ENCODE data around the gene STARD7. TPM values are rescaled to one million over a fixed set of nuclear protein-coding genes. Genes with fewer than 3 reads are reported as not detected.

Gene STARD7
- total and polyA plus RNA-seq, 2 donors from 2014 or later: 96.6 to 112 TPM

GRCh38 chr2:96147593-96148201 lies 60.9 kb downstream of the STARD7 start:
- H3K36me3 ChIP-seq (ENCODE audit: control insufficient read depth in 2 of 3, insufficient read depth in 3 of 3, low read length in 3 of 3): no peaks in the 10 kb centered on the region
- H3K27me3 ChIP-seq (ENCODE audit: control insufficient read depth, insufficient read depth, low read length): no peaks in the 10 kb centered on the region
- FAIRE-seq (no peak), DNase-seq (peak in 2 of 5 donors; percentile 62 to 70)
- peaks cover 0 to 9% (median 5%) of the 10 kb centered on the region in 3 donors for H3K4me1 ChIP-seq (ENCODE audit: control insufficient read depth in 2 of 3, insufficient read depth in 2 of 3, low read depth in 1 of 3, low read length in 3 of 3)
- H3K27ac ChIP-seq (ENCODE audit: low read depth in 2 of 2, low read length in 2 of 2): no peak overlapping the region
- TF ChIP-seq CTCF (IDR thresholded peaks at IDR 0.05; ENCODE audit: borderline replicate concordance, extremely low read depth, insufficient read depth): no peak
- H3K9ac ChIP-seq (ENCODE audit: low read length in 3 of 3): no peak overlapping the region
- intact Hi-C loops (cut with DNase I): no loop called here
- H3K4me3 ChIP-seq (ENCODE audit: low read length in 3 of 3): no peak overlapping the region
- no peaks in the 10 kb centered on the region for H3K9me3 ChIP-seq (ENCODE audit: control insufficient read depth in 2 of 3, insufficient read depth in 1 of 3, low read length in 3 of 3)

GRCh38 chr2:96146881-96147592 lies 61.6 kb downstream of the STARD7 start:
- Histone ChIP-seq H3K9me3 (ENCODE audit: control insufficient read depth in 2 of 3, insufficient read depth in 1 of 3, low read length in 3 of 3) (no peaks in the 10 kb centered on the region), H3K27me3 (ENCODE audit: control insufficient read depth, insufficient read depth, low read length) (no peaks in the 10 kb centered on the region), H3K9ac (ENCODE audit: low read length in 3 of 3) (no peak overlapping the region), H3K27ac (ENCODE audit: low read depth in 2 of 2, low read length in 2 of 2) (peak overlapping the region in 1 of 2 donors; percentile 11), H3K36me3 (ENCODE audit: control insufficient read depth in 2 of 3, insufficient read depth in 3 of 3, low read length in 3 of 3) (no peaks in the 10 kb centered on the region), H3K4me3 (ENCODE audit: low read length in 3 of 3) (no peak overlapping the region), H3K4me1 (ENCODE audit: control insufficient read depth in 2 of 3, insufficient read depth in 2 of 3, low read depth in 1 of 3, low read length in 3 of 3) (peaks cover 0 to 9% (median 5%) of the 10 kb centered on the region in 3 donors)
- no peak for TF ChIP-seq CTCF (IDR thresholded peaks at IDR 0.05; ENCODE audit: borderline replicate concordance, extremely low read depth, insufficient read depth)
- DNase-seq (peak in 3 of 5 donors; percentile 12 to 55 (median 19)), FAIRE-seq (no peak)
- intact Hi-C loops (cut with DNase I): no loop called here

GRCh38 chr2:96146153-96146880 lies 62.3 kb downstream of the STARD7 start:
- peaks cover 0 to 9% (median 5%) of the 10 kb centered on the region in 3 donors for H3K4me1 ChIP-seq (ENCODE audit: control insufficient read depth in 2 of 3, insufficient read depth in 2 of 3, low read depth in 1 of 3, low read length in 3 of 3)
- peak overlapping the region in 1 of 3 donors; percentile 15 for H3K9ac ChIP-seq (ENCODE audit: low read length in 3 of 3)
- DNase-seq (peak; percentile 58 to 86 (median 70)), FAIRE-seq (no peak)
- H3K27ac ChIP-seq (ENCODE audit: low read depth in 2 of 2, low read length in 2 of 2): peak overlapping the region; percentile 51 to 57
- TF ChIP-seq CTCF (IDR thresholded peaks at IDR 0.05; ENCODE audit: borderline replicate concordance, extremely low read depth, insufficient read depth): no peak
- H3K9me3 ChIP-seq (ENCODE audit: control insufficient read depth in 2 of 3, insufficient read depth in 1 of 3, low read length in 3 of 3): no peaks in the 10 kb centered on the region
- no peaks in the 10 kb centered on the region for H3K27me3 ChIP-seq (ENCODE audit: control insufficient read depth, insufficient read depth, low read length)
- H3K4me3 ChIP-seq (ENCODE audit: low read length in 3 of 3): no peak overlapping the region
- intact Hi-C loops (cut with DNase I): no loop called here
- no peaks in the 10 kb centered on the region for H3K36me3 ChIP-seq (ENCODE audit: control insufficient read depth in 2 of 3, insufficient read depth in 3 of 3, low read length in 3 of 3)

Data from kidney (tissue), 14 donors.